HL-60/S4 treated with retinoic acid at 250 ng/mL for 4 days and 3 days (cell line): Measurements from ENCODE around the gene CCND3.

Experiments
- in situ Hi-C: fragments of 300-500 bp; cut with MboI; formaldehyde crosslinking; loops from 2 replicates; pipeline ENCODE4 v1.7.0; 2022; ENCODE audit warnings: low sequenced_read_pairs

The CCND3 gene

GRCh38 chr6:41941280-41942066 is at the start of gene CCND3:
Gene CCND3, minus strand, starts transcription at chr6:41941808. Its CDS starts 159 bp downstream, at chr6:41941649.
- in situ Hi-C loops, result no loop called here

GRCh38 chr6:41986339-41986738 is 44.7 kb upstream of the CCND3 start:
- in situ Hi-C loops, result no loop called here

- in situ Hi-C loops, result no loop called here
These were observed 43.0 kb upstream of the CCND3 start for GRCh38 chr6:41984623-41985022.

DNA sequence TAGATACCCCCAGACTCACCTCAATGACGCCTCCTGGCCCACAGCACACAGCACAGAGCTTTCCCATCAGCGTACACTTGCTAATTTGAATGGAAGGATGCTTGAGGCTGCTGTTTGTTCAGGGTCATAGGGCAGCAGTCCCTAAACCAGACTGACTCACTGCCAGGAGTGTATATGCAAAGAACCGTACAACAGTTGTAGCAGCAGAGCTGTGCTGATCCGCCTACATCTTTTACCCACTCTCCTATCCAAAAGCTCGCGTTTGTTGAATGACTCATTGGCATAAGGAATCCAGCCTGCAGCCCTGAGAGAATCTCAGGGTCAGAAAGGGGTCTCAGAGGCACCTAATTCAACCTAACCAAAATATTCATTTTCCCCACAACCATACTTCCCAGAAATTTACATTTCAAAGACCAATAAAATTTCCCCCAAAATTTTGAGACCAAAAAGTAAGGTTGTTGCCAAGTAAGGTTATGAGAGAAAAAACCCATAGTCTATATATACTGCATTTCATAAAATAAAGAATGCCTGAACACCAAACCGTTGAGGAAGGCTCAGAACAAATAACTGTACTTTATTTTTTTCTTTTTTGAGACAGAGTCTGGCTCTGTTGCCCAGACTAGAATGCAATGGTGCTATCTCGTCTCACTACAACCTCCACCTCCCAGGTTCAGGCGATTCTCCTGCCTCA is 35.3 kb upstream of the CCND3 start:
- in situ Hi-C loops, result no loop called here

GRCh38 chr6:41975276-41975675 is 33.7 kb upstream of the CCND3 start:
- in situ Hi-C loops, result no loop called here

- in situ Hi-C loops, result no loop called here
These were observed 32.7 kb upstream of the CCND3 start for GRCh38 chr6:41974281-41974825.

DNA sequence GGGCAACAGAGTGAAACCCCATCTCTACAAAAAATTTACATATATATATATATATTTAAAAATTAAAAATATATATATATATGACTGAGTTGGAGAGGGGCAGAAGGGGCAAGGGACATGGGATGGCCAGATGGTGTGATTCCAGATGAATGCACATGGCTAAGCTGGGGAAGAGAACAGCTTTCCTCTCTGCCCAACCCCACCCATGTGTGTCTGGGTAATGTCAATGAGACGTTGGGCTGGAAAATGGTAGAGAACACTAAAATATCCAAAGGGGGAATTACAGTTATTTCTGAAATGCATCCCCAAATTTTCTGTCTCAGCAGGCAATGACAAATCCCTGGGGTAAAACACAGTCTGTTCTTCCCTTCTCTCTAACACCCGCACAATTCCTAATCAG is 31.2 kb upstream of the CCND3 start:
- in situ Hi-C loops, result no loop called here

DNA sequence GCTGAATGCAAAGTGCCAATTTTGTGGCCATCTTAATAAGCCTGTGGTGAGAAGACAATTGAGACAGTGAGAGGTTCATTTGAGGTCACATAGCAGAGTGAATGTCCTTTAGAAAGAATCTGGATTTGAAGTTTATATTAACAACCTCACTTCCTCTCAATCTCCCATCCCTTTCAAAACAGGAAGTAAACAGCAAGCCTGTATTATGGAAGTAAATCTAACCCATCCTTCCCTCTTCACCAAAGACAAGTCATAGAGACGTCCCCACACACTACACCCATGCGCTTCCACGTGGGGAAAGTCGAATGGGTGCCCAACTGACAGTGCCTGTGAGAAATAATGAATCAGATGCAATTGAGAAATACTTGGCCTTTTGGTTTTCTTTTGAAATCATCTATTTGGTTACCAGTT is 28.8 kb upstream of the CCND3 start:
- in situ Hi-C loops, result no loop called here

DNA sequence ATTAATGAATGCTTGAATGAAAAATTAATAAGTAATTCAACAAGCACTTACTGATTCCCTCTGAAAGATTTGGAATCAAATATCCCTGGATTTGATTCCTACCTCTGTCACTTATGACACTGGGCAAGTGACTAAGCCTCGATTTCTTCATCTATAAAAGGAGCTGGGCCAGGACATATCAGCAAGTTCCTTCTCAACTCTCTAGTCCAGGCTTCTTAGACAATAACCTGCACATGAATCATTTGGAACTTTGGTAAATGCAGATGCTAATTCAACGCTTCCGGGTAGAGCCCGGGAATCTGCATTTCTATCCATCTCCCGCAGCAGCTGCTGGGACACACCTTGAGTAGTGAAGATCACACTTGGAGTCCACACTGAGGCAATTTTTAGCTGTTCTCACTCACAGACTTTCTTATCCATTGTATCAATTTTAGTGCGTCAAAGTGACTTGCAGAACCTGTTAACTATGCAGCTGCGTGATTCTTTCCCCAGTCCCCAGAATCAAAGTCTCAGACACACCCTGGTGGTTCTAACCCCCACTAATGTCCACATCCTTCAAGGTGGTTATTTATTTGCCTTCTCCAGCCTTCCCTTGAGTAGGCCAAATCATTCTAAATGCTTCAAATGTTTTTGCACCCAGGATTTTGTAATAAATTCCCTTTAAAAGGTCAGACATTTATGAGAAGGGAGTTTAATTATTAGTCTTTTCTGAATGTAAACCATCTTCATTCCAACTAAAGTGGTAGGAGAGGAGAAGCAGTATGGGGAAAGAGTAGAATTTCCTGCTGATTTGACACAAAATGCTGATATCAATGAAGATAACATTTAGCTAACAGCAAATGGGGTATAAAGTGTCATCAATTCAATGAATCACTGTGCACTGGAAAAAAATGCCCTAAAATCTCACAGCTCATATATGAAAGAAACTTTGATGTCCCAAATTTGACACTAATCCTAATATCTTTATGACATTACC is 26.0 kb upstream of the CCND3 start:
- in situ Hi-C loops, result no loop called here

DNA sequence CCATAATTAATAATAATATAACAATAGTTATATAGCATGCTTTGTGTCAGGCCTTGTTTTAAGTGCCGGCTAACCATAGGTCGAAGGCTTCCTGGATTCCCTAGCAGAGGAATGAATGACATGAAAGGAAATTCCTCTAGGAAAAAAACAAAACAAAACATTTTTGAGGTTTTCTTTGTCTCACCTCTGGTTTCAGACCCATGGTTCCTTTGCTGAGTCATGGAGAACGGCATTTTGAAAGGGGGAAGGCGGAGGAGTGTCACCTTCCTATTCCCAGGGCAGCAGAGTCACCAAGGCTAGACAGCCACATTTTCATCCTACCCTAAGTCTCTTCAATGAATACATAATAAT is 25.3 kb upstream of the CCND3 start:
- in situ Hi-C loops, result no loop called here

DNA sequence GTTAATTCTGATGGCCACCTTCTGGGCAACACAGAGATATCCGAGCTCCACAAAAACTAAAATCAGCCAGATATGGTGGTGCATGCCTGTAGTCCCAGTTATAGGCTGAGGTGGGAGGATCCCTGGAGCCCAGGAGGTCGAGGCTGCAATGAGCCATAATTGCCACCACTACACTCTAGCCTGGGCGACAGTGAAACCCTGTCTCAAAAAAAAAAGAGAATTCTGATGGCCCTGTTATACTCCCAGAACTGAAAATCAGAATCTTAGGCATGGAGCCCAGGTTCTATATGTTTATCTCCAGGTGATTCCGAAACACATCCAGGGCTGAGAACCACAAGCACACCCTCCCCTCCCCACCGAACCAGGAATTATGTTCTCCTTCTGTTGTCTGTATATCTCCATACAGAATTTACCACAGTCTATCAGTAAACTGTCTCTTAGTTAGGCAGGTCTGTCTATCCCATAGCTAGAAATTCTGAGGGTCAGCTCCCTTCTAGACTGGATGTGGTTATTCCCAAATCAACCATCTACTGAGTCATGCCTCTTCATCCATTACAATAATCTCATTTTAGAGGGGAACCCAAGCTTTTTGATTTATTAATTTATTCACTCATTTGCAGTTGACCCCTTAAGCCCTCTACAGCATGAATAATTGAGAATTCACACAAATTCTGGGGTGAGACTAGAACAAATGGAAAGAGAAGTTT is 24.8 kb upstream of the CCND3 start:
- in situ Hi-C loops, result no loop called here

DNA sequence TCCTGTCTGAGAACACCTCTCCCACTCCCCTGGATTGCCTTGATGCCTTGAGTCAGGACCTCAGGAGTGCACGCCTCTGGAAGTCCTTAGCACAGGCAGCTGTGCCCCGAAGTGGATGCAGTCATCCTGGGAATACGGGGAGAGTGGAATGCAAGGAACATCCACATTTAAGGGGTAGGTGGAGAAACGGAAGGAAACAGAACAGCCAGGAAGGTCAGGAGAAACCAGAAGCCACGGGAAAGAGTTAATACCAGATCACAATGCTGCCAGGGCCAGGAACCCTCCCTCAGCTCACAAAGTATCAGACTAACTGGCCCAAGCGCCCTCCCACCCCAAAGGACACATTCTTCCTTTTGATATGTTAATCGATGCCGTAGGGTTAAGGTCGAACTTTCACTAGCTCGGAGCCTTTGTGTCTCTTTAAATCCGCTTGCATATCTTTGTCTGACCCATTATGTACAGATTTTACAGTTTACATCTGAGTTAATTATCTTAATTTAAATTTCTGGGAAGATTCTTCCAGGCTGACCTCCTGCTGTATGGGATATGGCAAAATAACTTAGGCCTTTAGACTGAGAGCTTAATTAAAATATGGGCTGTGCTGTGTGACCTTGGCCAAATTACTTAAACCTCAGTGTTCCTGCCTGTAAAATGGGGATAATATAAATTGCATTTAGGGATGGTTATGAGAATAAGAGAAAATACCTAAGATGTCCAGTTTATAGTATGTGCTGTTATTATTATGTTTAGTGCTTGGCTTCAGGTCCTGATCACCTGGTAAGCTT is 24.0 kb upstream of the CCND3 start:
- in situ Hi-C loops, result no loop called here

DNA sequence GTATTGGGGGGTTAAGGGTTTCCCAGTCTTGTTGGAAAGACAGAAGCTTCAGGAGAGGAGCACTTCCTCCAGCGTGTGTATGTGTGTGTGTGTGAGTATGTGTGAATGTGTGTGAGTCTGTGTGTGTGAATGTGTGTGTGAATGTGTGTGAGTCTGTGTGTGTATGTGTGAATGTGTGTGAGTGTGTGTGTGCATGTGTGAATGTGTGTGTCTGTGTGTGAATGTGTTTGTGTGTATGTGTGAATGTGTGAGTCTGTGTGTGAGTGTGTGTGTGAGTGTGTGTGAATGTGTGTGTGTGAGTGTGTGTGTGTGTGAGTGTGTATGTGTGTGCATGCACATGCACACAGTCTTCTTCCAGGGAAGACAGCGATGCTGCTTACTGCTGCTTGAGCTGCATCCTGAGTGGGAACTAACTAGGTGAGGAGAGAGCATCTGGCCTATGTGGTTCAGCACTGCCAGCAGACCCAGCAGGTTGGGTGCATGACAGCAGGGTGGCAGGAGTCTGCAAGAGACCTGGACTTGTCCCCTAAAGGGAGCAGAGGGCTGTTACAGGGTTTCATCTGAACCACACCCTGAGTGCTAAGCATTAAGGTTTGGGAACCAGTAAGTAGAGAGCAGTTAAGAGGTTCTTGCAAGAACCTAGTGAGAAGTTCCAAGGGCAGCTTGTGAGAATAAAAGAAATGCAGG is 22.7 kb upstream of the CCND3 start:
- in situ Hi-C loops, result no loop called here

- in situ Hi-C loops, result no loop called here
These were observed 21.8 kb upstream of the CCND3 start for GRCh38 chr6:41963371-41963770.

- in situ Hi-C loops, result no loop called here
These were observed 18.4 kb upstream of the CCND3 start for GRCh38 chr6:41960028-41960427.

- in situ Hi-C loops, result no loop called here
These were observed 16.6 kb upstream of the CCND3 start for GRCh38 chr6:41958022-41958856.

DNA sequence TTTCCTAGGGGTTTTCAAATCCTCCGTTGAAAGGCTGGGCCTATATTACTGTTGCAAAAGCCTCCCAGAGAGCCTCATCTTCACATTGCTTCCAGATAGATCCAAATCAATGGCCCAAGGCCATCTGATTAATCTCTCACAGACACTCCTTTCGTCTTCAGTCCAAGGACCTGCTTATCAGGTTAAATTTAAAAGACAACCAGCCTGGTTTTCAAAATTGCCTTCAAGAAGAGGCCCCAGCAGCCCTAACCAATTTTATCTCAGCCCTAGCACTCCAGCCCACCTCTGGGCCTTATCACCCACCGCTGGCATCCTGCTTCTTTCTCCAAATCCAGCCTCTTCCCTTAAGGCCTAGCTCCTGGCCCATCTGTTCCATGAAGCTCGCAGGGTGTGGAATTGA is 15.5 kb upstream of the CCND3 start:
- in situ Hi-C loops, result no loop called here

DNA sequence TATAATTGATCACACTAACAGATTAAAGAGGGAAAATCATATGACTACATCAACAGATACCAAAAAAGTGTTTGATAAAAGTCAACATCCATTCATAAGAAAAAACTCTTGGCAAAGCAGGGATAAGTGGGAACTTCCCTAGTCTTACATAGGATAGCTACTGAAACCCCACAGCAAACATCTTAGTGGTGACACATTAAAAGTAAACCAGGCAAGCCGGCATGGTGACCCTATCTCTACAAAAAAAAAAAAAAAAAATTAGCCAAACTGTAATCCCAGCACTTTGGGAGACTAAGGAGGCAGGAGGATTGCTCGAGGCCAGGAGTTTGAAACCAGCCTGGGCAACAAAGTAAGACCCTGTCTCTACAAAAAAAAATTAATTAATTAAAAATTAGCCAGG is 13.8 kb upstream of the CCND3 start:
- in situ Hi-C loops, result no loop called here
